Natural killer cell (primary cell): Measurements from ENCODE around the gene HTRA3. TPM values are rescaled to one million over a fixed set of nuclear protein-coding genes. Genes with fewer than 3 reads are reported as not detected.

Experiments used
- ATAC-seq, 3 donors: fragments of 150-1000 bp in 2 of 3; fragments of 200-7000 bp in 1 of 3; cut with Tn5 transposase; 1 replicate in 1 of 3; 2 replicates in 2 of 3; pipeline ENCODE4 v1.10.0; 2021; ENCODE audit warnings: mild to moderate bottlenecking in 2 of 3, moderate library complexity in 2 of 3
- DNase-seq, 2 donors: peaks; one replicate each; pipeline versions ENCODE4 v3.0.0 to v3.0.0-alpha.2; 2013 to 2021; ENCODE audit warnings: mixed read lengths in 1 of 2
- H3K27ac ChIP-seq: one replicate; pipeline ENCODE4 v1.5.1; 2013; ENCODE audit warnings: mild to moderate bottlenecking, low read length
- H3K27me3 ChIP-seq: one replicate; pipeline ENCODE4 v1.6.1; 2013; ENCODE audit warnings: low read length; ENCODE audit not compliant: control insufficient read depth, insufficient read depth
- H3K36me3 ChIP-seq: one replicate; pipeline ENCODE4 v1.6.1; 2013; ENCODE audit warnings: low read length; ENCODE audit not compliant: control insufficient read depth, insufficient read depth
- H3K4me1 ChIP-seq: one replicate; pipeline ENCODE4 v1.6.1; 2013; ENCODE audit warnings: low read length; ENCODE audit not compliant: control insufficient read depth, insufficient read depth
- H3K4me3 ChIP-seq: one replicate; pipeline ENCODE4 v1.5.1; 2013; ENCODE audit warnings: low read length
- H3K9me3 ChIP-seq: one replicate; pipeline ENCODE4 v1.6.1; 2013; ENCODE audit warnings: low read length; ENCODE audit not compliant: control insufficient read depth, insufficient read depth
- H3K27ac Mint-ChIP-seq, 2 donors: one replicate each; pipeline ENCODE4 v1.8.0; 2022; ENCODE audit warnings: mild to moderate bottlenecking in 2 of 2, mixed read lengths in 2 of 2, moderate library complexity in 1 of 2
- H3K27me3 Mint-ChIP-seq, 2 donors: one replicate each; pipeline ENCODE4 v1.8.0; 2022; ENCODE audit warnings: low read depth in 2 of 2, mixed read lengths in 2 of 2
- H3K36me3 Mint-ChIP-seq: one replicate; pipeline ENCODE4 v1.8.0; 2022; ENCODE audit warnings: mixed read lengths
- H3K4me1 Mint-ChIP-seq, 2 donors: one replicate each; pipeline ENCODE4 v1.8.0; 2022; ENCODE audit warnings: mixed read lengths in 2 of 2
- H3K4me3 Mint-ChIP-seq: one replicate; pipeline ENCODE4 v1.8.0; 2022; ENCODE audit warnings: mild to moderate bottlenecking, moderate library complexity, mixed read lengths
- H3K9me3 Mint-ChIP-seq, 2 donors: one replicate each; pipeline ENCODE4 v1.8.0; 2022; ENCODE audit warnings: mixed read lengths in 2 of 2
- WGBS: methylation state at CpG from one replicate; pipeline ENCODE4 v1.1.7; 2013; ENCODE audit warnings: missing lambda C conversion rate; ENCODE audit not compliant: insufficient coverage; 5-methylcytosine and 5-hydroxymethylcytosine counted together
- intact Hi-C: fragments of 100-400 bp; cut with micrococcal nuclease; formaldehyde crosslinking; loops from one replicate; pipeline ENCODE4 v1.14.2; 2022
- total RNA-seq, 4 donors: library from RNA; stranded (reverse); fragments of 120-200 nt in 1 of 4; gene quantifications; one replicate each; pipeline versions ENCODE4 v1.2.3 to v1.2.4, GENCODE V29; 2013 to 2022
- TF ChIP-seq, protein P1 (sequence below): fragments of 200-600 bp; IDR thresholded peaks from one replicate; pipeline ENCODE4 v1.8.0; 2022; ENCODE audit warnings: antibody characterized with exemption

Gene HTRA3
- total RNA-seq, 3 donors from 2014 or later (not counting 1 experiment from before 2014, with no cell fraction given): not detected

GRCh38 chr4:8350352-8350751, 80.8 kb downstream of the HTRA3 start:
- H3K36me3 ChIP-seq: no peaks in the 10 kb centered on the region
- DNase-seq (no peak), ATAC-seq (no peak)
- TF ChIP-seq, protein P1, sequence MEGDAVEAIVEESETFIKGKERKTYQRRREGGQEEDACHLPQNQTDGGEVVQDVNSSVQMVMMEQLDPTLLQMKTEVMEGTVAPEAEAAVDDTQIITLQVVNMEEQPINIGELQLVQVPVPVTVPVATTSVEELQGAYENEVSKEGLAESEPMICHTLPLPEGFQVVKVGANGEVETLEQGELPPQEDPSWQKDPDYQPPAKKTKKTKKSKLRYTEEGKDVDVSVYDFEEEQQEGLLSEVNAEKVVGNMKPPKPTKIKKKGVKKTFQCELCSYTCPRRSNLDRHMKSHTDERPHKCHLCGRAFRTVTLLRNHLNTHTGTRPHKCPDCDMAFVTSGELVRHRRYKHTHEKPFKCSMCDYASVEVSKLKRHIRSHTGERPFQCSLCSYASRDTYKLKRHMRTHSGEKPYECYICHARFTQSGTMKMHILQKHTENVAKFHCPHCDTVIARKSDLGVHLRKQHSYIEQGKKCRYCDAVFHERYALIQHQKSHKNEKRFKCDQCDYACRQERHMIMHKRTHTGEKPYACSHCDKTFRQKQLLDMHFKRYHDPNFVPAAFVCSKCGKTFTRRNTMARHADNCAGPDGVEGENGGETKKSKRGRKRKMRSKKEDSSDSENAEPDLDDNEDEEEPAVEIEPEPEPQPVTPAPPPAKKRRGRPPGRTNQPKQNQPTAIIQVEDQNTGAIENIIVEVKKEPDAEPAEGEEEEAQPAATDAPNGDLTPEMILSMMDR: no peak
- no peak overlapping the region for H3K27ac ChIP-seq
- H3K27me3 ChIP-seq: peaks cover 2% of the 10 kb centered on the region
- WGBS: 84% methylated on average over 13 of the region's 13 CpGs
- H3K4me1 Mint-ChIP-seq: no peaks in the 10 kb centered on the region
- H3K4me3 Mint-ChIP-seq: no peak overlapping the region
- no peaks in the 10 kb centered on the region for H3K4me1 ChIP-seq
- H3K27me3 Mint-ChIP-seq: no peaks in the 10 kb centered on the region
- no peaks in the 10 kb centered on the region for H3K9me3 ChIP-seq
- H3K9me3 Mint-ChIP-seq: no peaks in the 10 kb centered on the region
- intact Hi-C loops: no loop called here
- no peak overlapping the region for H3K4me3 ChIP-seq
- no peak overlapping the region for H3K27ac Mint-ChIP-seq
- H3K36me3 Mint-ChIP-seq: no peaks in the 10 kb centered on the region

DNA sequence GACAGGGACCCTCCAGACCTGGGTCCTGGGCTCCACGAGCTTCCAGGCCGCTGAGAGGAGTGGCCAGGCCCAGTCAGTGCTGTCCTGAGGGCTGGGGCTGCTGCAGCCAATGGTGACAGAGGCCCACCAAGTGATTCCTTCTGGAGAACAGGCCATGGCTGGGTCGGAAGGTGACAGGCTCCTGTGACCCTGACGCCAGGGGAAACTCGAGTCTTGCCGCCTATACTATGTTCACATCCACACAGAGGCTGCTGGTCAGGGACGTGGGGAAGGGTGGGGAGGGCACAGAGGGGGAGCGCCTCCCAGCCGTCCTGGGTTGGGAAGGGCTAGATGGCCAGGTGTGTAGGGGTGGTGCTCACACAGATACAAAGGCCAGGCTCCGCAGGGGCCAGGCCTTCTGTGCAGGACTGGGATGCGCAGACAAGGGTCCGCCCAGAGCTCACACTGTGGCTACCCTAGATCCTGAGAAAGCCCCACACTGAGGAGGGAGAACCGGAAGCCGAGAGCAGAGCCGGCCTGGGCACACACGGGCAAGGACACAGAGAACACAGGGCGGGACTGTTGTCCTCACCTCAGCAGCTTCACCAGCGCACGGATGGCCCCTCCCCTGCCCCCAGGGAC, 81.4 kb downstream of the HTRA3 start:
- ATAC-seq (peak in 1 of 3 donors; percentile 13), DNase-seq (no peak)
- Mint-ChIP-seq H3K27me3 (no peaks in the 10 kb centered on the region), H3K4me1 (no peaks in the 10 kb centered on the region), H3K36me3 (no peaks in the 10 kb centered on the region), H3K4me3 (no peak overlapping the region), H3K9me3 (no peaks in the 10 kb centered on the region), H3K27ac (no peak overlapping the region)
- Histone ChIP-seq H3K36me3 (no peaks in the 10 kb centered on the region), H3K27ac (no peak overlapping the region), H3K4me3 (no peak overlapping the region), H3K27me3 (peaks cover 2% of the 10 kb centered on the region), H3K4me1 (no peaks in the 10 kb centered on the region), H3K9me3 (no peaks in the 10 kb centered on the region)
- intact Hi-C loops: no loop called here
- WGBS: 90% methylated on average over 19 of the region's 19 CpGs
- TF ChIP-seq, protein P1: no peak

DNA sequence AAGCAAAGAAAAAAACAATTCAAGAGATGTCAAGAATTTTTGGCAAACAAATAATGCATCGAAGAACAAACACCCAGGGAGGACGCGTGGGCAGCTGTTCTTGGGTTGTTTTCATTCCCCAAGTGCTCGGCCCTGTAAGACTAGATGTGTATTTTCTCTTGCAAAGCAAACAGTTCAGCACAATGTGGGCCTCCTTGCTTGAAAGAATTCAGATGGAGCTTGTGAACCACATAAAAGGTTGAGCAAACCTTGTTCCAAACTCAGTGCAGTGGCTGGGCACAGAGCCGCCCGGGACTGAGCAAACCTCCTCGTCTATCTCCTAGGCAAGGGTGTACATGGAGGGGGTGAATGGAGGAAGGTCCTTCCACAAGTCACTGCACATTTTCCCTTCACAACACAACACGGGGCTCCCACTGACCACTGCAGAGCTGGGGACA, 82.4 kb downstream of the HTRA3 start:
- H3K27me3 Mint-ChIP-seq: no peaks in the 10 kb centered on the region
- Histone ChIP-seq H3K36me3 (no peaks in the 10 kb centered on the region), H3K27me3 (peaks cover 2% of the 10 kb centered on the region), H3K9me3 (no peaks in the 10 kb centered on the region), H3K4me3 (no peak overlapping the region), H3K4me1 (no peaks in the 10 kb centered on the region), H3K27ac (no peak overlapping the region)
- 81% methylated on average over 6 of the region's 8 CpGs for WGBS
- no peaks in the 10 kb centered on the region for H3K9me3 Mint-ChIP-seq
- TF ChIP-seq, protein P1: no peak
- H3K27ac Mint-ChIP-seq: no peak overlapping the region
- intact Hi-C loops: no loop called here
- no peaks in the 10 kb centered on the region for H3K4me1 Mint-ChIP-seq
- DNase-seq (no peak), ATAC-seq (no peak)
- no peak overlapping the region for H3K4me3 Mint-ChIP-seq
- no peaks in the 10 kb centered on the region for H3K36me3 Mint-ChIP-seq
